HepG2 (cell line): ENCODE results near the gene NSD2. TPM values are rescaled to one million over a fixed set of nuclear protein-coding genes. Genes with fewer than 3 reads are reported as not detected.

ENCODE experiments used
- ATAC-seq: fragments of 200-7000 bp; cut with Tn5 transposase; 3 replicates; pipeline ENCODE4 v1.9.1; 2020; ENCODE audit warnings: mild to moderate bottlenecking, moderate library complexity
- BruUV-seq: library from RNA; stranded (reverse); fragments of 400-500 nt; replicated peaks from 2 replicates; lab custom pipeline; 2021; lab: Mats Ljungman, UMichigan
- CTCF ChIA-PET: fragments of 300-600 bp; formaldehyde crosslinking; extraction: SDS; loops from one replicate; lab custom pipeline; 2021; ENCODE audit warnings: low total read pairs, inconsistent platforms, low intra/inter-chr PET ratio; lab: Yijun Ruan, JAX
- POLR2A ChIA-PET: fragments of 350-600 bp; sonication (Branson Sonifier 250); formaldehyde crosslinking; loops from one replicate; lab custom pipeline; 2020; ENCODE audit warnings: antibody characterized with exemption, inconsistent platforms; lab: Yijun Ruan, JAX
- DNase-seq: peaks from one replicate; pipeline ENCODE4 v3.0.0-alpha.2; 2015; ENCODE audit warnings: low spot score
- FAIRE-seq: peaks from 3 replicates; lab custom pipeline; 2011; peaks lifted over from hg19 to GRCh38; lab: Jason Lieb, UNC
- H2AFZ ChIP-seq: one replicate; pipeline ENCODE4 v1.6.1; 2011; ENCODE audit warnings: low read length, inconsistent platforms
- H3K27ac ChIP-seq: fragments of 300-600 bp; 3 replicates; pipeline ENCODE4 v1.8.0; 2011; ENCODE audit warnings: mixed run types, mild to moderate bottlenecking, mixed read lengths, low read length, inconsistent platforms; ENCODE audit not compliant: insufficient read depth; ENCODE audit errors: extremely low read length
- H3K27me3 ChIP-seq, 2 experiments: fragments of 200-600 bp in 1 of 2; 2 replicates in 1 of 2; 3 replicates in 1 of 2; pipeline versions ENCODE4 v1.6.0 to v1.8.0; 2011; ENCODE audit warnings: low read length in 2 of 2, mild to moderate bottlenecking in 2 of 2, moderate library complexity in 2 of 2, inconsistent platforms in 1 of 2; ENCODE audit not compliant: insufficient read depth in 2 of 2, control insufficient read depth in 1 of 2
- H3K36me3 ChIP-seq, 2 experiments: fragments of 200-600 bp in 1 of 2; replicated peaks in 1 of 2; 2 replicates in 1 of 2; 3 replicates in 1 of 2; pipeline versions ENCODE4 v1.5.1 to v1.8.0; 2011; ENCODE audit warnings: low read length in 2 of 2, inconsistent platforms in 1 of 2; ENCODE audit not compliant: insufficient read depth in 2 of 2, control insufficient read depth in 1 of 2
- H3K4me1 ChIP-seq: 2 replicates; pipeline ENCODE4 v1.5.1; 2012; ENCODE audit warnings: low read length, inconsistent platforms; ENCODE audit not compliant: insufficient read depth
- H3K4me2 ChIP-seq: 2 replicates; pipeline ENCODE4 v1.6.0; 2011; ENCODE audit warnings: low read depth, low read length, inconsistent platforms
- H3K4me3 ChIP-seq, 3 experiments: fragments of 200-600 bp in 1 of 3; sonication (generic), shearing (Covaris generic) in 1 of 3; replicated peaks in 1 of 3; 2 replicates each; pipeline ENCODE4 v1.5.1; 2011 to 2016; ENCODE audit warnings: low read length in 3 of 3, inconsistent platforms in 2 of 3, low read depth in 2 of 3, mild to moderate bottlenecking in 2 of 3, control low read depth in 1 of 3, mixed read lengths in 1 of 3; ENCODE audit not compliant: insufficient read depth in 1 of 3
- H3K79me2 ChIP-seq: one replicate; pipeline ENCODE4 v1.6.1; 2011; ENCODE audit warnings: low read length, inconsistent platforms; ENCODE audit not compliant: insufficient read depth
- H3K9ac ChIP-seq: 2 replicates; pipeline ENCODE4 v1.6.0; 2011; ENCODE audit warnings: mild to moderate bottlenecking, low read depth, low read length, inconsistent platforms; ENCODE audit not compliant: insufficient read depth
- H3K9me3 ChIP-seq: 2 replicates; pipeline ENCODE4 v1.5.1; 2012; ENCODE audit warnings: mild to moderate bottlenecking, low read length
- H4K20me1 ChIP-seq: 2 replicates; pipeline ENCODE4 v1.6.0; 2011; ENCODE audit warnings: inconsistent platforms, mild to moderate bottlenecking, low read length, moderate library complexity; ENCODE audit not compliant: insufficient read depth
- PRDM10 ChIP-seq: sonication (generic); formaldehyde crosslinking; IDR thresholded peaks from 2 replicates; pipeline ENCODE4 v1.4.0; 2020; ENCODE audit warnings: low read depth, missing genetic modification reagents
- ZNF10 ChIP-seq: sonication (generic); formaldehyde crosslinking; IDR thresholded peaks from 2 replicates; pipeline ENCODE4 v1.4.0; 2020; ENCODE audit warnings: mild to moderate bottlenecking, low read depth, missing genetic modification reagents, borderline replicate concordance
- ZNF275 ChIP-seq: sonication (generic); formaldehyde crosslinking; IDR thresholded peaks from 2 replicates; pipeline ENCODE4 v1.8.0; 2022; ENCODE audit warnings: missing genetic modification reagents, mild to moderate bottlenecking, inconsistent platforms, borderline replicate concordance
- ZNF646 ChIP-seq: sonication (generic); formaldehyde crosslinking; IDR thresholded peaks from 2 replicates; pipeline ENCODE4 v1.9.0; 2021; ENCODE audit warnings: mild to moderate bottlenecking, missing genetic modification reagents
- whole genome bisulfite sequencing: methylation state at CpG from one replicate; pipeline ENCODE4 v1.1.6; 2017; ENCODE audit warnings: low lambda C conversion rate; 5-methylcytosine and 5-hydroxymethylcytosine counted together
- in situ Hi-C: cut with HindIII; loops from 2 replicates; pipeline ENCODE4 v1.10.0; 2017; ENCODE audit warnings: low pct_unique_long_range_greater_than_20kb; ENCODE audit not compliant: extremely low pct_ligation_motif_present
- intact Hi-C: fragments of 100-400 bp; cut with micrococcal nuclease; formaldehyde crosslinking; loops from one replicate; pipeline ENCODE4 v1.10.0; 2022; ENCODE audit not compliant: unreplicated experiment
- polyA plus RNA-seq, 8 experiments: library from polyadenylated mRNA; depleted of rRNA in 3 of 8; stranded (reverse) in 7 of 8; unstranded in 1 of 8; fragments of >200 nt; fragmentation: Illumina TruSeq in 4 of 8; extraction: Trizol in 4 of 8; gene quantifications; 2 replicates each; pipeline versions ENCODE4 v1.2.1 to v1.2.3, GENCODE V29; 2011 to 2016; ENCODE audit warnings: low read depth in 4 of 8, missing spikeins in 1 of 8, mixed read lengths in 1 of 8; ENCODE audit not compliant: insufficient read depth in 1 of 8
- total RNA-seq, 5 experiments: library from RNA; depleted of rRNA; stranded (reverse); fragments of >200 nt; fragmentation: Illumina TruSeq; extraction: Trizol; gene quantifications; 2 replicates each; pipeline ENCODE4 v1.2.3, GENCODE V29; 2016; ENCODE audit warnings: low read depth in 1 of 5
- TF ChIP-seq, protein P1 (sequence below): sonication (generic); formaldehyde crosslinking; IDR thresholded peaks from 2 replicates; pipeline ENCODE4 v1.8.0; 2023; ENCODE audit warnings: mild to moderate bottlenecking, missing genetic modification reagents

The NSD2 gene
- total and polyA plus RNA-seq, 2 of the 13 experiments (the other 11 are each of a cell fraction or from before 2014, with no cell fraction given), result 22.0 to 65.9 TPM

DNA sequence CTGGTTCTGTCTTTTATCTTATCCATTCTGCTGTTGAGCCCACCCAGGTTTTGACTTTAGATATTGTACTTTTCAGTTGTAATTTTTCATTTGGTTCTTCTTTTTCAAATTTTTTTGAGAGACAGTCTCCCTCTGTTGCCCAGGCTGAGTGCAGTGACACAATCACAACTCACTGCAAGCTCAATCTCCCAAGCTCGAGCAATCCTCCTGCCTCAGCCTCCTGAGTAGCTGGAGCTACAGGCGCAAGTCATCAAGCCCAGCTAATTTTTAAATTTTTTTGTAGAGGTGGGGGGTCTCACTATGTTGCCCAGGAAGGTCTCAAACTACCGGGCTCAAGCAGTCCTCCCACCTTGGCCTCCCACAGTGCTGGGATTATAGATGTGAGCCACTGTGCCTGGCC, 41.0 kb upstream of the NSD2 start (continued):
- no peak for TF ChIP-seq ZNF646 (CRISPR knock-in tag)
- TF ChIP-seq ZNF10 (CRISPR knock-in tag), result no peak
- TF ChIP-seq, all 625 proteins: peak for 0

DNA sequence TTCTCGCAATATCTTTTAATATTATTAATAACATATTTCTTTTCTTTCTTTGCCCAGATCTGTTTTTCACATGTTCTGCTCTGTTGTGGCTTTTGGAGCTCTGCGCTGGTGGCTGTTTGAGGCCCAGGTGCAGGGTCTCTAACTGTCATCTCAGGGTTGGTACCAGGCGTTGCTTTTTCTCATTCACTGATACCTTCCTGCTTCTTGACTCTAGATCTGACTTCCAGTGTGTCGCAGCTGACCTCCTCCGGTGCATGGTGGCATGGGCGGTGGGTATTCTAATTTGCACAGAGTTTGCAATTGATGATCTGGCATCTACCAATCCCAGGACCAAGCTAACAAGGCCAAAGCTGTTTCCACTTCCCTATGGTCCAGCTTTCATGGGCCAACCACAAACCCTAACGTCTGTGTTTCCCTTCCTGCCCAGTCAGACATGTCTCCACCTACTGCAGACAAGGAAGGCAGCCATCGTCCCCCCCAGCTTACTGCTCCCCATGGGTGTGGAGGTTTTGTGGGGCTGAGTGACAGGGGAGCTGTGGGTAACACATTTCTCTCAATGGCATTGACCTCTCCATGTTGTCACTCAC, 40.5 kb upstream of the NSD2 start:
- Histone ChIP-seq H3K9me3 (no peaks in the 10 kb centered on the region), H3K79me2 (no peaks in the 10 kb centered on the region), H3K4me1 (peaks cover 37% of the 10 kb centered on the region), H3K36me3 (peaks cover 20 to 51% of the 10 kb centered on the region in 2 experiments; a peak in 4 of 5 replicates), H3K27ac (no peak overlapping the region), H3K9ac (no peak overlapping the region), H3K4me3 (no peak overlapping the region), H4K20me1 (no peaks in the 10 kb centered on the region), H2AFZ (no peak overlapping the region), H3K4me2 (no peak overlapping the region), H3K27me3 (no peaks in the 10 kb centered on the region)
- DNase-seq (no peak), ATAC-seq (no peak), FAIRE-seq (no peak)
- CTCF ChIA-PET, result no interaction called here
- intact Hi-C loops, result no loop called here
- in situ Hi-C loops, result no loop called here
- no TSS peak for BruUV-seq
- 100% methylated on average over 8 of the region's 8 CpGs for WGBS
- POLR2A ChIA-PET, result interaction anchor here (0.9 kb wide), 1 partner anchor 33 kb away, joined by 3 read pairs; no protein-coding TSS in a partner anchor
- TF ChIP-seq PRDM10 (CRISPR knock-in tag) (no peak), ZNF275 (CRISPR knock-in tag) (no peak)
- TF ChIP-seq, protein P1, sequence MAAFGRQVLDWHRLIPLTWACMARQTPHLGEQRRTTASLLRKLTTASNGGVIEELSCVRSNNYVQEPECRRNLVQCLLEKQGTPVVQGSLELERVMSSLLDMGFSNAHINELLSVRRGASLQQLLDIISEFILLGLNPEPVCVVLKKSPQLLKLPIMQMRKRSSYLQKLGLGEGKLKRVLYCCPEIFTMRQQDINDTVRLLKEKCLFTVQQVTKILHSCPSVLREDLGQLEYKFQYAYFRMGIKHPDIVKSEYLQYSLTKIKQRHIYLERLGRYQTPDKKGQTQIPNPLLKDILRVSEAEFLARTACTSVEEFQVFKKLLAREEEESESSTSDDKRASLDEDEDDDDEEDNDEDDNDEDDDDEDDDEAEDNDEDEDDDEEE (CRISPR knock-in tag), result no peak
